GM19099 (cell line): Measurements from ENCODE around the gene CDK3.

Experiments
- POLR2A ChIP-seq: IDR thresholded peaks from 3 replicates; pipeline ENCODE4 v1.6.1; 2011; ENCODE audit warnings: low read depth; ENCODE audit not compliant: insufficient read length; ENCODE audit errors: extremely low read depth

The CDK3 gene

DNA sequence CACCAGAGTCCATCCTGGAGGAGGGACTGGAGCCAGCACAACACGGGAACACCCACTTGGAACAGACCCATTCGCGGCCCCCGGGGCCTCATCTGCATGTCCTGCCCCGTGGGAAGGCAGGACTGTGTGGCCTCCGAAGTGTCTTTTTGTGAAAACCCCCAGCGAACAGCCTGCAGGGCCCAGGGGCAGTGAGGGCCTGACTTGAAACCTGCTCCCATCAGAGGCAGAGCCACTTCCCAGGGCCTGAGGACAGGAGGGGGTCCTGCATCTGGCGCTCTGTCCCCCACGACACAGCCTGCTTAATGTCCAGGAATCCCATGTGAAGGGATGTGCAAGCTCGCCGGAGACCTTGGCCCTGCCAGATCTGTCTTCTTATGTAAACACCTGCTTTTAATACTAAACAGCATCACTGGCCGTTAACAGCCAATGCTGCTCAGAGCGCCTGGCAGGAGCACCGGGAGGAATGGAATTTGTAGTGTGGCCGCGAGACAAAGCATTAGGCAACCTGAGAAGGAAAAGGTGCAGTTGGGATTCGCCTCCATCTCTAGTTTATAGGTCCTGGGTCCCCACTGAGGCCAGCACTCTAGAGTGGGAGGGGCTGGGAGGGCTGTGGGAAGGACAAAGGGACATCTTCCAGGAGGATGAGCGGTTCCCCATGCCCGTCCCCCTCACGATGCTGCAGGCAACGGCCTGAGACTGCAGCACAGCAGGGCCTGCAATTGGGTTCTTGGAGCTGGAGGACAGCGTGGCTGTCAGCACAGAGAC lies 36.0 kb downstream of the CDK3 start:
- no peak for TF ChIP-seq POLR2A

DNA sequence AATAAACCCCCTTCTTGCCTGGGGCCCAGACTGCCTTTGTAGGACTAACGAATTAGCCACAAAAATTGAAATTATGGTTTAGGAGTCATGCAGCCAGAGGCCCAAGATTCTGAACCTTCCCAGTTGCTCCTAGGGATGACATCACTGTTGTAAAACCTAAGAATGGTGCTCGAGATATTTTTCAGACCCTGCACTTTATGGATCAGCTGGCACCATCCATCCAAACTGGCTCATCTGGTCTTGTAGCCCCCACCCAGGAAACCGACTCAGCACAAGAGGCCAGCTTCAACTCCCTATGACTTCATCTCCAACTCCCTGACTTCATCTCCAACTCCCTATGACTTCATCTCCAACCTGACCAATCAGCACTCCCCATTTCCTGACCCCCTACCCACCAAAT lies 37.4 kb downstream of the CDK3 start:
- TF ChIP-seq POLR2A, result no peak

DNA sequence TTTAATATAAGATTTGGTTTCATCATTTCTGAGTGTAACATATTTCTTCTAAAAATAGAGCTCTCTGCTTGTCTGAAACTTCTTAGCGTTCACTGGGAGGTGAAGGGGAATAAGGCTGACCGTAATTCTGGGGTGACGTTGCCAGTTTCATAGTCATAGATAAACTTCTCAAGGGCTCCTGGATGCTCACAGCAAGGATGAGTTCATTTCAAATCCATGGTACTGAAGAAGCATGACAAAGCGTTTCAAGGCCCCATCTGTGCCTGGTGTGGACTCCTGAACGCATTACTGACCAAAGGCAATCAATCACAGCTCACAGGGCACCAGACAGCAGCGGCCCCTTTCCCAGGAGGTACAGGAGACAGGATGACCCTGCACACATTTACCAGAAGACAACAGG lies 38.5 kb downstream of the CDK3 start:
- no peak for TF ChIP-seq POLR2A

DNA sequence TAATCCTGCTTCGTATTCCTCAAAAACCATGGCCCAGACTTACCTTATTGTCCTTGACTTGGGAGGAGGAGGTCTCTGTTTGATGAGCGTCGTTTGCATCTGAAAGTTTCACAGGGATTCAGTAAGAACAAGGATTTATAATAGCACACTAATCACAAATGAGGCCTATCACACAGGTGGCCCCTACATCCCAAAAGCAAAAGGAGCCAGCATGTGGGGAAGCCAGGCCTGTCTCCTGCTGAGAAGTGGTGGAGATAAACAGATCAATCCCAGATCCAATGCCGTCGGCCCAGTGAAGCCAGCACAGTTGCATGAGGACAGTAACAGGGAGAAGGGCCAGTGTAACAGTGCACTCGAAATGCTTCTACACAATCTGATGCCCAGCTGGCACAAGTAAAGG lies 39.7 kb downstream of the CDK3 start:
- no peak for TF ChIP-seq POLR2A

DNA sequence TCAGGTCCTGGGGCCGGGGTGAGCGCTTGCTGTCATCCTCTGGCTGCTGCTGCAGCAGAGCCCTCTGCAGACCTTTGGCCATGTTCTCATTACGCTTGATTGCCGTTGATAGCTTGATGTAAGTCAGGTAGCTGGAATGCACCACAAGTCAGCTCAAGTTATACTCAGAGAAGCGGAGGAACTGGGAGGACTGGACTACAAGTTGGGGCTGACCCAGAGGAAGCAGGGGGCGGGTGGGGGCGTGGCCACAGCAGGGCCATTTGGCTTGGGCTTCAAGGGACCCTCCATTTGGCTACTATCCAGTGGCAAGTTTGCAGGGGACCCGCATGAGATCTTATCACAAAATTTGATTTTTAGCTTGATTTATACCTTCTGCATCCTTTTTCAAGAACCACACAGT lies 45.4 kb downstream of the CDK3 start:
- no peak for TF ChIP-seq POLR2A

DNA sequence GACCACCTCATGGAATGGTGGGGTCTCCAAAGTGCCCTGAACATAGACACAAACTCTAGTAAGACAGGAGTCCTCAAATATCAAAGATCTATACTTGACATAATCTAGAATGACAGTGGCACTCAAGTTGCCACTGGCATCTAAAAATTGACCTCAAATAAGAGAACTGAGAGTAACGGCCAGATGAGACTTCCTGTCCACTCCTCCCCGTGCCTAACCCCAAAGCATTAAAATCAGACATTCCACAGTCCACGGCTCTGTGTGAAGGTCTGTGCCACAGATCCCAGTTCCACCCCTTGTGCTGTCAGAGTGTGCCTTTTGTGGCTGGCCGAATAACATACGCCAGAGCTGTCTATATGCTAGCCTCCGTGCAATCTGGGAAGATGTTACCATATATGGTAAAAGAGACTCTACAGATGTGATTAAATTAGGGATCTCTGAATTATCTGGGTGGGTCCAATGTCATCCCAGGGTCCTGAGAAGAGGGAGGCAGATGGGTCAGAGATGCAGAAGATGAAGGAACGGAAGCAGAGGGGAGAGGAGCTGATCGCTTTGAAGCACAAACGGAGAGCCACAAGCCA lies 47.5 kb downstream of the CDK3 start:
- no peak for TF ChIP-seq POLR2A

DNA sequence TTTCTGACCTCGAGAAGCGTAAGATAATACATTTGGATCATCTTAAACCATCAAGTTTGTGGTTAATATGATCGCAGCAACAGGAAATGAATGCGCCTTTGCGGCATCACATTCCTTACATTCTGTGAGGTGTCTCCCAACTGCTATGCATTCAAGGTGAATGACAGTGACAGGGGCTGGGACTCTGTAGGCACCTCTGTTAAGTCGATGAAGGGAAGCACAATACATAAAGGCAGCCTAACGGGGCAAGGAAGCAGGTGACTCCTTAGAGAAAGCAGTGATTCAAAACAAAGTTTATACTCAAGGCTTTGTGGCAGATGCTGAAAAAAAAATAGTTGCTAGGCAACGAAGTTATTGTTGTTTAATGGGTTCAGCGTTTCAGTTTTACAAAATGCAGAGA lies 48.1 kb downstream of the CDK3 start:
- TF ChIP-seq POLR2A, result no peak

DNA sequence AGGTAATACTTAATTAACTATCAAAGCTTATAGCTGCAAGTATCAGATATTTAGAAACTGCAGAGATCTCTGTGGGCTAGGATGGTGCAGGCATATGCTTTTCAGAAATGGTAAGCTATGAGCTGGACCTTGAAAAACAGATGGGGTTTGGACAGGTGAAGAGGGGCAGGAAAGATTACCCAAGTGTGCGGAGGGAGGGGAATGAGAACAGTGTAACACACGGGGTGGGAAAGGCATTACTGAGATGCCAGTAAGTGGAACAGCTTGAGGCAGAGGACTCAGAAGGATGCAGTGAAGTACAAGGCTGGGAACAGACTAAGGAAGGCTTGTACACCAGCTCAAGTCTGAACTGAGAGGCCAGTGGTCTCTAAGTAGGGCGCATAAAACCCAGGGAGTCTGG lies 48.6 kb downstream of the CDK3 start:
- TF ChIP-seq POLR2A, result no peak

DNA sequence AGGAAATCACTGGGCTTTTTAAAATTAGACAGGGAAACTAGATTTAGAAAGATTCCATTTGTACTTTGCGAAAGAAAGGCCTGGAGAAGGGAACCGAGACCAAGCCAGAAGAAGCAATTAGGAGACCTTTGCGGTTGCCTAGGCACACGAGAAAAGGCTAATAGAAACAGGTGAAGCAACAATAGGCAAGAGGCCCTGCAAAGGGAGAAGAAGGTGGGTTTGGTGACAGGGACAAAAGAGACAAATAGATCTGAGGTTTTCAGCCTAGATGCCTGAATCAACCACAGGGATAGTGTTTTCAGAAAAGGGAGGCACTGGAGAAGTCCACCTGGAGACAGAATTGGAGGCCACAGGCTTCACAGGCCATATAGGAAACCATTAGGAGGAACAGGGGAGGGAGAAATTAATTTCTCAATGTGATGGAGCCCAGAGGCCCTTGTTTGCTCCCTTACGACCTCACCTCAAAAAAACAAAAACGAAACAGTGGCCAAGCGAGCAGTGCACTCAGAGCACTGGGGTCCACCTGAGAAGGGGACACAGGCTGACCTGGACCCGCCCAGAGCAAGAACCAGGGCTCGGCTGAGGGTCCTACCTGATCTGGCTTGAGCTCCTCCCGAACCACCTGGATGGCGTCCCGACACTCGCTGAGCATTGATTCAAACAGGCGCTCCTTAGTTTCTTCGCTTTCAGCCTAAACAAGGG lies 49.3 kb downstream of the CDK3 start:
- no peak for TF ChIP-seq POLR2A

DNA sequence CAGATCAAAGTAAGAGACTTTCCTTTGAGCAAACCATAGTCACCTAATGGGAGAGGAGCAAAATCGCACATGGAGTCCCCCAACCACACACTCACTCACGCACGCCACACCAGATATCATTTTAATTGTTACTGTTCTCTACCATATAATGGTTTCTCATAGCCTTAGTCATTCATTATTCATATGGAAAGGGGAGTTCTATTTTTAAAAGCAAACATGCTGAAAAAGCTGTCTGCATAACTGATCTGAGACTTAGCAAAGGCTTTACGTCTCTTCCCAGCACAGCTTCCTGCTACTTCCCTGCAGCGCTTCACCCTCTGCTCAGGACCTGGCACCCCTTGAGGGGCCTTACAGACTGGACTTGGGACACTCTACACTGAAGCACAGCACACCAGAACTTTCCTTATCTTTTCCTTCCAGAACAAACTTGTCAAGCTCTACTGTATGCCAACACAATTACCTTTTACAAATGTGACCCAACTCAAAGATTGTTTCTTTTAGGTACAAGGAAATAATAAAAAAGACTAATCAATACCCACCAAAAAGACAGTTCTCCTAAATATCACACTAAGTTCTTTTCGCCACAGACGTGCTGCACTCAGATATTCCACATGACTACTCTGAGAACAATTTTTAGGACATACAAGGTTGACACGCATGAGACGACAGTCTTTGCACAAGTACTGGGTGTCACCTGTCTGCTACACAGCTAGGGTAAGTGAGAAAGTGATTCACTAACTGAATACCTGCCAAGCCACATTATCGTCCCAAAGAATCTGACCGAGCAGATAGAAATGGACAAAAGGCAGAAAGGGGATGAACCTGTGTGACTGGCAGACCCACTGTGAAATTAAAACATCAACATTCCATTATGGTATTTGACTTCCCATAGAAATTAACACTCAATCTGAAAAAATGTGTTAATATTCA lies 50.1 kb downstream of the CDK3 start:
- TF ChIP-seq POLR2A, result no peak

DNA sequence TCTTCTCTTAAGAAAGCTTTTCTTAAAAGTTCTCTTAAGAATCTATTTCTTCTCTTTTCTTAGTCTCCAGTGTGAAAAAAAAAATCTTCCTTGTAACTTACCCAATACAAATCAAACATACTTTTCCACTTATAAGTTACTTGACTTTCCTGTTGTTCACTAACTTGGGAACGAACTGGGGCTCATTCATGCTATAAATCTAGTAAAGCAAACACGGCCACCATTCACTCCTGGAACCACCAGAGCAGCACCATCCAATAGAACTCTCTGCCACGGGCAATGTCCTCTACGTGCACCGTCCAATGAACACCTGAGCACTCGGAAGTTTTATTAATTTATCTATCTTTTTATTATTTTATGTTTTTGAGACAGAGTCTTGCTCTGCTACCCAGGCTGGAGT lies 50.9 kb downstream of the CDK3 start:
- TF ChIP-seq POLR2A, result no peak

DNA sequence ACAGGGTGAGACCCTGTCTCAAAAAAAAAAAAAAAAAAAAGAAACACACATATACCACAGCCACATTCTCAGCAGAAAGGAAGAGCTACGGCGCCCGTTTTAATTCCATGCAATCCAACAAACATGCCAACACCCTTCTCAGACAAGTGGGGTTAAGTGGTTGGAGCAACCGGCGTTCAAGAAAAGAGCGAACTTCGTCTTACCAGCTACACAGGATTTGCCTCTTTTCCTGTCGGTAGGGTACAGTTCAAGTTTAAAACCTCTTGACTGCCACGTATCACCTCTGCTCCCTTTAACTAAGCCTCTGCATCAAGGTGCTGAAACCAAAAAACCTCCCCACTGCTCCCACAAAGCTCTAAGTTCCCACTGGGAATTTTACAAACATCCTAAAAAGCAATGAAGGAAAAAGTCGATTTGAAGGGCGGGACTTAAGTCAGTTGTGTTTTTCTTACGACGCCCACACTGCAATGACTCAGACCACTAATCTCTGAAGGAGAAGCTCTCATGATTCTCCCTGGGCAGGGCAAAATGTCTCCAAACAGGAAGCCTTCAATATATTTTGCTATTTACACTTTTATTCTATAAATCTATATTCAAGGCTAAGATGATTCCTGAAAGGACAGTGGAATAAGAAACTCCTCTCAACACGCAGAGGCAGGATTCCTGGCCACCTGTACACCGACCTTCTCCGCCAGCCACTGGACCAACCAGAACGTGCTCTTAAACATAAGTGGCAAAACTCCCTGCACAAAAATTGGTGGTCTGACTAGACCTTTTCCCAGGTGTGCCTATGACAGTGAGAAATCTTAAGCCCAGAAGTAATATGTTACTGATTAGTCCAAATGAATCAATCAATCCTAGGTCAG lies 52.8 kb downstream of the CDK3 start:
- no peak for TF ChIP-seq POLR2A

DNA sequence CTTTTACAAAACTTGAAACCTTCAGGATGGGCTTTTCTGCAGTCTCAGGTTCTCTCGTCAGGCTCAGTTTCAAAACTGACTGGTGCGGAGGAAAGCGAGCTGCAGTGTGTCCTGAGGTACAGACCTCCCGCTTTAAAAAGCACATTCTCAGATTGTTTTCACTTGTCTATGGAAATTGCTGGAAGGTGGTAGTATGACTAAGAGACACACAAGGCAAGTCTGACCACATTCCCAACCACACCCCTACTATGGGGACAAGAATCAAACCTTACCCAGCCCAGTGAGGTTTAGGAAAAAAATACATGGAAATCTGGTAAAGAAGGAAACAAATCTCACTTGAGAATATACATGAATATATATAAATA lies 53.4 kb downstream of the CDK3 start:
- TF ChIP-seq POLR2A, result no peak
